ENCODE data around the gene KRT73. TPM values are rescaled to one million over a fixed set of nuclear protein-coding genes. Genes with fewer than 3 reads are reported as not detected.

KRT73 gene
- total RNA-seq (2014; rRNA removed; shearing (Covaris generic)), result not detected in 2 replicates

- DNase-seq (ENCODE audit: low spot score), result no peak
Measured at GRCh38 chr12:52618216-52618615, at the start of gene KRT73. Gene KRT73 (minus strand): TSS chr12:52618559. CDS start chr12:52618524, 35 bp downstream.

DNA sequence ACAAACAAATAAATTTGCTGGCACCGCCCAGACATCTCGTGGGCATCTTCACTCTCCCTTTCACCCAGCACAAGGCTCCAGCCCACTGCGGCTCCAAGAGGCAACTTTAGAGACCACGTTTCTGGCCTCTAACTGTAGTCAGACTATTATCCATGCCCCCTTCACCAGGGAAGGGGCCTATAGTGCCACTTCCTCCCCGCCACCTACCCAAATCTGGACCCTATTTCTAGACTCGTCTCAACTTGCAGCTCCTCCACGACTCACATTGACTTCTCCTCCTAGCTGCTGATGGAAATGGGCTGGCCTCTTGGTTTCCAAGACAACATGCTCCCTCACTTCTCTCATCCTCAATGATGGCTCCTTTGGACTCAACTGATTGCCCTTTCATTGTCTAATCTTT lies 49.6 kb upstream of the KRT73 start:
- no peak for DNase-seq (ENCODE audit: low spot score)

DNA sequence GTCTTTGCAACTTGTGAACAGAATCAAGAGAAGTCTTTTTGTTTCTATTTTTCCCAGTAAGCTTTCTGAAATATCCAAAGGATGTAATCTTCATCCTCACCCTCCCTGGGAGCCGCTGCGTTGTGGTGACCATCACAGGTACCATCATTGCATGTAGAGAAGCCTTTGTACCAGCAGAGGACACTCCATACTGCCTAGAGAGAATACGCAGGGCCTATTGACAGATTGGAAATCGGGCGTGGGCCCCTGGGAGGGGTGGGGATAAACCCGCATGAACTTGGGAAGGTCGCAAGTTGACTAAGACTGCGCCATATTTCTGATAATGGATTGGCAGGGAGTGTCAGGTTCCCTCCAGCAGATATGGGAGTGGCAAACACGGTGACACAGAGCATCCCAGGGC lies 49.1 kb upstream of the KRT73 start:
- no peak for DNase-seq (ENCODE audit: low spot score)

DNA sequence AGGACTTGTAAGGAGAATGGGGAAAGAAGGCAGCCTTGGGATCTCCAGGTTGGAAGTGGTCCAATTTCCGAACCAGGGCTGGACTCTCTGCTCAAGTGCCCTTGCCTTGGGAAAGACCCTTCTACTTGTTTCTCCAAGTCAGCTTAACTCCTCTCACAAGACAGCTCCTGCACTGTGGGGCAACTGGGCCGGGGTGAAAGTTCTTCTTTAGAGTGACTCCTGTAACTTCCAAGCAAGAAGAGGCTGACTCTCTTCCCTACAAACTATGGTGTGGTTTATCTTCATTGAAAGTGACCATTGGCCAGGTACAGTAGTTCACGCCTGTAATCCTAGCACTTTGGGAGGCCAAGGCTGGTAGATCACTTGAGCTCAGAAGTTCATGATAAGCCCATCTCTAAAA lies 48.1 kb upstream of the KRT73 start:
- DNase-seq (ENCODE audit: low spot score), result no peak

DNA sequence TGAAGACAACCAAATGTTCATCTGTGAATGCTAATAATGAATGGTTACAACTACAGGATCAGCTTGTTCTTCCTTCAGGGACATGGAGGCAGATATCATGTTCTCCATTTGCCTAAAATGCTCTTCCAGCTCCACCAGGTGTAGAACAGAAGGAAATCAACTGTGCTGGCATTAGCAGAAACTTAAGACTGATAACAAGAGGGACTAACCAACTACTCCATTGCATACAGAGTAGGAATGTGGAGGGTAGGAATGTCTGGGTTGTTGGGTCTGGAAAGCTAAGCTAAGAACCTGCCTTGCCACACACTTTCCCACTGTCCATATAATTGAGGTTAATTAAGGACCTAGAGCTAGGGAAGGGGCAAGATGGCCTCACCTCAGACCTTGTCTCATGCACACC lies 45.1 kb upstream of the KRT73 start:
- no peak for DNase-seq (ENCODE audit: low spot score)

DNA sequence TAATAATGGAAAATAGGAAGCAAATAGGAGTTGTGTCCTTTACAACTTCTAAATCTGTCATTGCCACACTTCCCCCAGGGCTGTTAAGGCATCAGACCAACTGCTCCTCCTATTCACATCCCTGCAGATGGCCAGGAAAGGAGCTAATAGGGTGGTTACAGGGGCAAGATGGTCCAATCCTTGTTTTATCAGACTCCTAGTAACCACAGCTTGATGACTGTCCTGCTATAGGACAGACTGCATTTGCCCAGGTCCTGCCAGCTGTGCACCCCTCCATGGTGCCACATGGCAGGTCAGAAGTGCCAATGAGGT lies 44.5 kb upstream of the KRT73 start:
- DNase-seq (ENCODE audit: low spot score), result no peak

GRCh38 chr12:52662093-52662917 lies 43.9 kb upstream of the KRT73 start:
- no peak for DNase-seq (ENCODE audit: low spot score)

GRCh38 chr12:52661668-52662067 lies 43.3 kb upstream of the KRT73 start:
- no peak for DNase-seq (ENCODE audit: low spot score)

GRCh38 chr12:52660934-52661499 lies 42.7 kb upstream of the KRT73 start:
- DNase-seq (ENCODE audit: low spot score), result no peak

DNA sequence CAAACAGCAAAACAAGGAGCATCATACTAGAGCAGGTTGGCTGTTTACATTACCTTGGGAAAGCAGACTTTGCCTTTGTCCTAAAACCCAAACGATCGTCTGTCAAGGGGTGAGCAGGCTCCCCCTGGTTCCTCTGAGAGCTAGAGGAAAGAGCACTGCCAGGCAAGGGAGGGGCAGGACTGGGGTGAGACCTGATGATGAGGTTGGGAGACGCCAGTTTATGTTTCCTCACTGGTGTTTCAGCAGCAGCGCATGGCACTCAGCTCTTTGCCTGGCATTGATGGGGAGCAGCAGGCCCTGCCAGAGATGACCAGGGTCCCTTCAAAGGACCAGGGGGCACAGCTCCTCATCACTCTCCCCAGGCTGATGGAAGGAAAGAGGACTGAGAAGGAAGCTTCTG lies 41.6 kb upstream of the KRT73 start:
- no peak for DNase-seq (ENCODE audit: low spot score)

GRCh38 chr12:52659395-52659794 lies 41.0 kb upstream of the KRT73 start:
- no peak for DNase-seq (ENCODE audit: low spot score)

- DNase-seq (ENCODE audit: low spot score), result no peak
Measured at GRCh38 chr12:52658196-52658595, 39.8 kb upstream of the KRT73 start.

GRCh38 chr12:52657250-52657902 lies 39.0 kb upstream of the KRT73 start:
- DNase-seq (ENCODE audit: low spot score), result no peak

DNA sequence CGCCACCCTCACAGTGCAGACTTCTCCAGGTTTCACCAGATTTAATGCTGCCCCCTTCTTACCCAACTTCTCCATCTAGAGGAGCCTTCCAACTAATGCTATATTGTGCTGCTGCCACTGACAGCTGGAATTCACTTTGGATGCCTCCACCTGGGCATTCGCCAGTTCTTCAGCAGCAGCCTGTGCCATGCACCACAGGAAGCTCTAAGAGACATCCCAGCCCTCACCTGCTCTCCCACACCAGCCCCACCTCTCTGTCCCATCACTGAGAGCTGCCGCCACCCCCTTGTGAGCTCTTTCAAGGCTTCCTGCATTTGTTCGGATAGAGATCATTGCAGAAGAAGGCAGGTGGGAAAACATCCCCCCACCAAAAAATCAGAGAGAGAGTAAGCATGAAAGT lies 38.3 kb upstream of the KRT73 start:
- no peak for DNase-seq (ENCODE audit: low spot score)

GRCh38 chr12:52655720-52656124 lies 37.4 kb upstream of the KRT73 start:
- no peak for DNase-seq (ENCODE audit: low spot score)

DNA sequence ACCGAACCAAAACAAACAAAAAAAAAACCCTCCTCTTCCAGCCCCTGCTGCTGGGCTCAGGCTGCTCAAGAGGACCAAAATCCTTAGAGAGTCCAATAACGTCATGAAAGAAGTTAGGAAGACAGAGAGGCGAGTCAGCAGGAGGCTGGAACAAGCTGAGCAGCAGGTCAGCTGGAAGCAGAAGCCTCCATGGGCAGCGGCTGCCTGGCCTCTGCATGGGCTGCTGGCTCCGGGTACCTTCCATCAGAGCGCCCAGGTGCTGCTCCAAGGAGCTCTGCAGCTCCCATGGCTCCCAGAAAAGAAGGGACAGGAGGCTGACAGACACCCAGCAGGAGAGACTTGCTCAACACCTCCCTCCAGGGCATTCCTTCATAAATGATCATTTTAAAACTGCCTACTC lies 36.9 kb upstream of the KRT73 start:
- DNase-seq (ENCODE audit: low spot score), result no peak

DNA sequence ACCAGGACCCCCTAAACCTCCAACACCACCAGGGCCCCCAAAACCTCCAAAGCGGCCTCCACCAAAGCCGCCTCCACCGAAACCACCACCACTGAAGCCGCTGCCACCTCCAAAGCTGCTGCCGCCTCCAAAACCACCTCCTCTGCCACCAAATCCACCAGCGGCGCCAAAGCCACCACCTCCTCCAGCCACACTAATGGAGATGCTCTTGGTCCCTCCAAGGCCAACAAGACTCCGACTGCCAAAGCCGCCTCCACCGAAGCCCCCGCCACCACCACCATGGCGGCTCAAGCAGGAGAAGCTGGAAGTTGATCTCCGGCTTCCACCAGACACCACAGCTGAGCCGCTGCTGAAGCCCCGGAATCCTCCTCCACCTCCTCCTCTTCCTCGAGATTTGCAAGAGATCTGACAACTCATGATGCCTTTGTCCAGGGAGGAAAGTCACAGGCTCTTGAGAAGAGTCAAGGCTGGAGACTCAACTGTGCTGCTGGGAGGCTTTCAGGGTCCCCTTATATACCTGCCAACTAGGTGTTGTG lies 33.4 kb upstream of the KRT73 start, which contains the start of gene KRT2:
TSS of gene KRT2 (minus strand) at position 486 of the 536 bp plus-strand sequence. CDS start at position 417, 69 bp downstream.
- DNase-seq (ENCODE audit: low spot score), result no peak

DNA sequence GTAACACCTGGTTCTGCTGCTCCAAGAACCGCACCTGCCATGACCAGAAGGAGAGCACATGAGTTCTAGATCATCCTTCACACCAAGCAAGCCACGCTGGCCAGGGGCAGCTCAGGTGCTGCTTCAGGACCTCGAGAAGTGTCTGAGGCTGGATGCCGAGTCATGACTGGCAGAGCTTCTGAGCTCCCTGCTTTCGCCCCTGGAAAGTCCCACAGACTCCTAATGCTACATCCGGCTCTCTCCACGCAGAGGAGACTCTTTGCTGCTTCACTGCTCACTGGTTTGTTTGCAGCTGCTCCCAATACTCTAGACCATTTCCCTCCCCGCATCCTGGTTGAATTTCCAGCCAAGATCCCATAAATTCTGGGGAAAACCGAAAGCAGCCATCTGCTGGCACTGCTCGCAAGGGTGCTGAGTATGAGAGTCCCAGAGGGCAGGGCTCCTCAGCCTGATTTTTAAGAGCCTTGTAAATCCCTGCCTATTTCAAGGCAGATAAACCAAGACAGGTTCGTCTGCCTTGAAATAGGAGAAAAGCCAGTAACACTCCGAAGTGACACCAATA lies 32.2 kb upstream of the KRT73 start:
- no peak for DNase-seq (ENCODE audit: low spot score)

GRCh38 chr12:52649066-52649465 lies 30.7 kb upstream of the KRT73 start:
- no peak for DNase-seq (ENCODE audit: low spot score)

DNA sequence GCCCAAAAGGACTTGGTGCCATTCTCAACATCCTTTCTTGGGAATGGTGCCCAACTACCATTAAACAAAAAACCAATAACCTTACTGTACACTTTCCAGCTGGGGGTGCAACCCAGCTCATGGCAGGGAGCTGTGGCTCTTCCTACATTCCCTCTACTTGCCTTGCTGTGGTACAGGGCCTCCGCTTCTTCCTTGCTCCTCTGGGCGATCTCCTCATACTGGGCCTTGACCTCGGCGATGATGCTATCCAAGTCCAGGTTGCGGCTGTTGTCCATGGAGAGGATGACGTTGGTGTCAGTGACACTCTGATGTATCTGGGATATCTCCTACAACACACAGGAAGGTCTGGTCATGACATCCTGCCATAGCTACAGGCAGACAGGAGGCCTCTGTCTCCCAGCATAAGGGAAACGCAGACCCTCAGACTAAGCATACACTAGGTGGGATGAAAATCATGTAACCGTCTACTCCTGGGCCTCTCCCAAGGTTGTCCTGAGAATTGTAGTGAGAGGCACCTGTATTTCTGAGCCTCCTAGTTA lies 29.7 kb upstream of the KRT73 start:
- no peak for DNase-seq (ENCODE audit: low spot score)

GRCh38 chr12:52647601-52648000 lies 29.2 kb upstream of the KRT73 start:
- no peak for DNase-seq (ENCODE audit: low spot score)

GRCh38 chr12:52646613-52647012 lies 28.3 kb upstream of the KRT73 start:
- no peak for DNase-seq (ENCODE audit: low spot score)
